Astrocyte (in vitro differentiated cells and primary cell): ENCODE results near the gene GGACT. TPM values are rescaled to one million over a fixed set of nuclear protein-coding genes. Genes with fewer than 3 reads are reported as not detected.

Source experiments
- total RNA-seq: library from RNA; stranded (reverse); gene quantifications from 2 replicates; pipeline ENCODE4 v1.2.1, GENCODE V29; 2021

The GGACT gene
- total RNA-seq, 1 donor from 2014 or later, result 7.7 TPM

Other genes starting within 250 kb of the GGACT start
- gene TMTC4, start 86.0 kb upstream of the GGACT start, total RNA-seq, result 7.7 and 8.4 TPM in 2 replicates